Trophoblast cell (in vitro differentiated cells and primary cell): ENCODE measurements around the gene CD300E.

Source experiments
- DNase-seq, 2 donors: peaks; one replicate each; pipeline ENCODE4 v3.0.0-alpha.2; 2016
- H2AFZ ChIP-seq: 2 replicates; pipeline ENCODE4 v1.6.1; 2013; ENCODE audit warnings: low read length, moderate library complexity, mild to moderate bottlenecking; ENCODE audit not compliant: insufficient read depth, poor library complexity
- H2AK5ac ChIP-seq: 2 replicates; pipeline ENCODE4 v1.6.1; 2013; ENCODE audit warnings: mild to moderate bottlenecking, low read length
- H2BK120ac ChIP-seq: 2 replicates; pipeline ENCODE4 v1.6.1; 2013; ENCODE audit warnings: low read length, mild to moderate bottlenecking, moderate library complexity; ENCODE audit not compliant: insufficient read depth, poor library complexity
- H2BK12ac ChIP-seq: 2 replicates; pipeline ENCODE4 v1.6.1; 2013; ENCODE audit warnings: mild to moderate bottlenecking, low read length, moderate library complexity
- H2BK5ac ChIP-seq: 2 replicates; pipeline ENCODE4 v1.6.1; 2013; ENCODE audit warnings: low read length, low read depth, moderate library complexity, mild to moderate bottlenecking; ENCODE audit not compliant: poor library complexity
- H3K14ac ChIP-seq: 2 replicates; pipeline ENCODE4 v1.6.1; 2013; ENCODE audit warnings: mild to moderate bottlenecking, low read length
- H3K18ac ChIP-seq: 2 replicates; pipeline ENCODE4 v1.6.1; 2013; ENCODE audit warnings: mild to moderate bottlenecking, low read length
- H3K23ac ChIP-seq: 2 replicates; pipeline ENCODE4 v1.6.1; 2013; ENCODE audit warnings: low read length
- H3K27ac ChIP-seq: 2 replicates; pipeline ENCODE4 v1.5.1; 2013; ENCODE audit warnings: low read depth, mild to moderate bottlenecking, inconsistent platforms, low read length, moderate library complexity
- H3K27me3 ChIP-seq: 2 replicates; pipeline ENCODE4 v1.6.1; 2013; ENCODE audit warnings: inconsistent platforms, mild to moderate bottlenecking, low read length, moderate library complexity; ENCODE audit not compliant: insufficient read depth
- H3K36me3 ChIP-seq, 2 experiments: 1 replicate in 1 of 2; 2 replicates in 1 of 2; pipeline ENCODE4 v1.6.1; 2013; ENCODE audit warnings: low read length in 2 of 2, mild to moderate bottlenecking in 2 of 2, moderate library complexity in 1 of 2; ENCODE audit not compliant: insufficient read depth in 2 of 2, control insufficient read depth in 1 of 2
- H3K4ac ChIP-seq: 2 replicates; pipeline ENCODE4 v1.6.1; 2013; ENCODE audit warnings: low read depth, mild to moderate bottlenecking, low read length, moderate library complexity
- H3K4me1 ChIP-seq, 2 experiments: 1 replicate in 1 of 2; 2 replicates in 1 of 2; pipeline ENCODE4 v1.6.1; 2013; ENCODE audit warnings: low read length in 2 of 2, mild to moderate bottlenecking in 2 of 2, moderate library complexity in 1 of 2; ENCODE audit not compliant: insufficient read depth in 2 of 2, control insufficient read depth in 1 of 2
- H3K4me2 ChIP-seq: 2 replicates; pipeline ENCODE4 v1.6.1; 2013; ENCODE audit warnings: inconsistent platforms, mild to moderate bottlenecking, low read length, moderate library complexity
- H3K4me3 ChIP-seq: 2 replicates; pipeline ENCODE4 v1.5.1; 2013; ENCODE audit warnings: mild to moderate bottlenecking, low read depth, low read length, inconsistent platforms
- H3K79me1 ChIP-seq: one replicate; pipeline ENCODE4 v1.6.1; 2013; ENCODE audit warnings: low read length
- H3K79me2 ChIP-seq: 2 replicates; pipeline ENCODE4 v1.6.1; 2013; ENCODE audit warnings: low read length, mild to moderate bottlenecking; ENCODE audit not compliant: control insufficient read depth, insufficient read depth, poor library complexity
- H3K9ac ChIP-seq: 2 replicates; pipeline ENCODE4 v1.6.1; 2013; ENCODE audit warnings: mild to moderate bottlenecking, low read length
- H3K9me3 ChIP-seq: 2 replicates; pipeline ENCODE4 v1.6.1; 2013; ENCODE audit warnings: low read depth, mild to moderate bottlenecking, control low read depth, inconsistent platforms, low read length; ENCODE audit not compliant: insufficient read depth
- H4K12ac ChIP-seq: 2 replicates; pipeline ENCODE4 v1.6.1; 2013; ENCODE audit warnings: low read depth, mild to moderate bottlenecking, low read length, moderate library complexity
- H4K8ac ChIP-seq: 2 replicates; pipeline ENCODE4 v1.6.1; 2013; ENCODE audit warnings: low read depth, mild to moderate bottlenecking, low read length, moderate library complexity
- H4K91ac ChIP-seq: one replicate; pipeline ENCODE4 v1.6.1; 2013; ENCODE audit warnings: low read depth, mild to moderate bottlenecking, low read length, moderate library complexity
- WGBS: extraction: QIAGEN DNeasy Blood & Tissue Kit; methylation state at CpG from one replicate; pipeline ENCODE4 v1.1.7; 2013; ENCODE audit warnings: missing lambda C conversion rate; ENCODE audit not compliant: insufficient read length, insufficient coverage; ENCODE audit errors: extremely low coverage; 5-methylcytosine and 5-hydroxymethylcytosine counted together

Gene CD300E

GRCh38 chr17:74606050-74606449 lies 17.5 kb downstream of the CD300E start:
- no peak overlapping the region for H4K91ac ChIP-seq
- no CpG with 5 or more reads among the region's 8 CpGs for WGBS
- H3K79me2 ChIP-seq, result no peaks in the 10 kb centered on the region
- H2BK120ac ChIP-seq, result no peak overlapping the region
- H2AK5ac ChIP-seq, result no peak overlapping the region
- peaks cover 7% of the 10 kb centered on the region for H3K9me3 ChIP-seq
- H3K18ac ChIP-seq, result no peak overlapping the region
- no peak overlapping the region for H3K27ac ChIP-seq
- H3K79me1 ChIP-seq, result no peaks in the 10 kb centered on the region
- H4K12ac ChIP-seq, result no peak overlapping the region
- H3K4me2 ChIP-seq, result no peak overlapping the region
- no peak overlapping the region for H4K8ac ChIP-seq
- H3K23ac ChIP-seq, result no peak overlapping the region
- H2BK12ac ChIP-seq, result no peak overlapping the region
- no peak overlapping the region for H3K14ac ChIP-seq
- H3K4me3 ChIP-seq, result no peak overlapping the region
- no peak for DNase-seq
- no peak overlapping the region for H2BK5ac ChIP-seq
- H3K4ac ChIP-seq, result no peak overlapping the region
- H3K9ac ChIP-seq, result no peak overlapping the region
- H3K27me3 ChIP-seq, result no peaks in the 10 kb centered on the region
- H3K36me3 ChIP-seq, result no peaks in the 10 kb centered on the region
- no peak overlapping the region for H2AFZ ChIP-seq
- H3K4me1 ChIP-seq, result peaks cover 7 to 9% of the 10 kb centered on the region in 2 experiments

DNA sequence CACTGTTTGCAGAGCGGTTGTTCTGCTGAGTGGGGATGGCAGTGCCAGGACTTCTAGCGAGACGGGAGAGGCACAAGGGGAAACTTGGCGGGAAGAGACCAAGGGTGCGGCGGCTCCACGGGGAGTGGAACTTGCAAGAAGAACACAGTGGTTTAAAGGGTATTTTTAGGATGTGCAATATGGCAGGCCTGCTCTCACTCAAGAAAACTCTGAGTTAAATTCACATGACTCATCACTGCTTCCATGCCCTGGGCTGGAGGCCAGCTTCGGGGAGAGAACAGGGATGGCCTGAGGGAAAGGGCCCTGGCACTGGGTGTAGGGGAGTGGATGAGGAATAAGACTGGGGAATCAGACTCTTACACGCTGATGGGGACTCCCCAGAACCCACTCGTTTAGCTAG lies 18.2 kb downstream of the CD300E start:
- no peaks in the 10 kb centered on the region for H3K79me1 ChIP-seq
- H2BK120ac ChIP-seq, result no peak overlapping the region

DNA sequence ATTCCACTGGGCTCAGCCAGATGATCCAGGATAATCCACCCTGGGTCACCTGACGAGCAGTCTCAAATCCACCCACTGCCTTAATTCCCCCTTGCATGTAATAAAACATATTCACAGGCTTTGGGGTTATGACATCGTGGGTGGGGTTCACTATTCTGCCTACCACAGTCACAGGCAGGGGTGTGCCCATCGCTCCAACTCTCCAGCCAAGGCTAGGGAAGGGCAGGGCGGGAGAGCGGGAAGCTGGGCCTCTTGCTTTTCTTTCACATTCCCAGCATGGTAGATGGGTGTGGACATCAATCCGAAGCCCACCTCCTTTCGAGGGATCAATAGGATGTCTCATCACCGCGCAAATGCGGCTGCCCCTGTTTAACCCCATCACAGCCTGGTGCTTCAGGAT lies 18.8 kb downstream of the CD300E start:
- H3K14ac ChIP-seq, result no peak overlapping the region
- H4K91ac ChIP-seq, result no peak overlapping the region
- H3K9me3 ChIP-seq, result peaks cover 7% of the 10 kb centered on the region
- no peak overlapping the region for H4K8ac ChIP-seq
- no peaks in the 10 kb centered on the region for H3K79me1 ChIP-seq
- no peak overlapping the region for H3K9ac ChIP-seq
- no peak overlapping the region for H2BK12ac ChIP-seq
- H3K27me3 ChIP-seq, result no peaks in the 10 kb centered on the region
- no peak overlapping the region for H2AFZ ChIP-seq
- no peak overlapping the region for H3K4ac ChIP-seq
- DNase-seq, result no peak
- no peak overlapping the region for H3K18ac ChIP-seq
- peaks cover 7 to 9% of the 10 kb centered on the region in 2 experiments for H3K4me1 ChIP-seq
- no peak overlapping the region for H3K27ac ChIP-seq
- H2BK120ac ChIP-seq, result no peak overlapping the region
- H3K79me2 ChIP-seq, result no peaks in the 10 kb centered on the region
- no peak overlapping the region for H3K23ac ChIP-seq
- H4K12ac ChIP-seq, result no peak overlapping the region
- no peaks in the 10 kb centered on the region for H3K36me3 ChIP-seq
- no CpG with 5 or more reads among the region's 10 CpGs for WGBS
- H3K4me3 ChIP-seq, result no peak overlapping the region
- H2AK5ac ChIP-seq, result no peak overlapping the region
- H2BK5ac ChIP-seq, result no peak overlapping the region
- H3K4me2 ChIP-seq, result no peak overlapping the region

More for the DNA sequence above, 18.2 kb downstream of the CD300E start:
- Histone ChIP-seq H3K9ac (no peak overlapping the region), H2AK5ac (no peak overlapping the region), H3K27me3 (no peaks in the 10 kb centered on the region), H3K36me3 (no peaks in the 10 kb centered on the region), H3K4me3 (no peak overlapping the region), H4K12ac (no peak overlapping the region), H2BK12ac (no peak overlapping the region), H3K14ac (no peak overlapping the region), H2BK5ac (no peak overlapping the region), H3K79me2 (no peaks in the 10 kb centered on the region), H3K9me3 (peaks cover 7% of the 10 kb centered on the region), H3K4me2 (no peak overlapping the region), H3K4ac (no peak overlapping the region), H3K27ac (no peak overlapping the region), H3K18ac (no peak overlapping the region), H2AFZ (no peak overlapping the region), H4K91ac (no peak overlapping the region), H3K4me1 (peaks cover 7 to 9% of the 10 kb centered on the region in 2 experiments), H3K23ac (no peak overlapping the region), H4K8ac (no peak overlapping the region)
- no CpG with 5 or more reads among the region's 10 CpGs for WGBS
- DNase-seq, result peak in 1 of 2 donors; percentile 45

DNA sequence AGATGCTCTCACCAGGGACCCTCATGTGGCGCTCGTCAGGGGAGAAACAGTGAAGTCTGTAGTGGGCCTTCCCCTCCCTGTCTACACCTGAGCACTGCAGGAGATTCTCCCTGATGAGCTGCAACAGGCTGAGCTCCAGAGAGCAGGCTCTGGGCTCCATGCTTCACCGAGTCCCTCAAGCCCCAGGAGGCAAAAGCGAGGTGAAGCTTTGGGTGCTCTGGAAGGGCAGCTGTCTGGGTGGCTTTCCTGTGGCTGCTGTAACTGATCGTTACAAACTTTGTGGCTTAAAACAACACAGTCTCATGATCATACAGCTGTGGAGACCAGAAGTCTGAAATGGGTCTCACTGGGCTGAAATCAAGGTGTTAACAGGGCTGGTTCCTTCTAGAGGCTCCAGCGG lies 19.3 kb downstream of the CD300E start:
- Histone ChIP-seq H2AFZ (no peak overlapping the region), H3K4me3 (no peak overlapping the region), H3K79me2 (no peaks in the 10 kb centered on the region), H4K8ac (no peak overlapping the region), H3K36me3 (no peaks in the 10 kb centered on the region), H2BK5ac (no peak overlapping the region), H3K4me1 (peaks cover 7 to 9% of the 10 kb centered on the region in 2 experiments), H4K91ac (no peak overlapping the region), H3K4ac (no peak overlapping the region), H3K18ac (no peak overlapping the region), H3K9ac (no peak overlapping the region), H3K4me2 (no peak overlapping the region), H3K9me3 (peaks cover 7% of the 10 kb centered on the region), H2BK120ac (no peak overlapping the region), H4K12ac (no peak overlapping the region), H2BK12ac (no peak overlapping the region), H3K27me3 (no peaks in the 10 kb centered on the region), H3K27ac (no peak overlapping the region), H3K79me1 (no peaks in the 10 kb centered on the region), H3K23ac (no peak overlapping the region), H2AK5ac (no peak overlapping the region), H3K14ac (no peak overlapping the region)
- no CpG with 5 or more reads among the region's 6 CpGs for WGBS
- DNase-seq, result no peak
